Measurements from ENCODE around the gene TEPSIN.

Gene TEPSIN

GRCh38 chr17:81189016-81189415 is 49.8 kb downstream of the TEPSIN start:
- no peak for TF ChIP-seq CTCF (IDR thresholded peaks at IDR 0.05; ENCODE audit: borderline replicate concordance, control extremely low read depth, extremely low read depth, insufficient read depth, missing control alignments)
- no peak for DNase-seq (ENCODE audit: low spot score)
- in situ Hi-C loops (cut with MboI; ENCODE audit: low sequenced_read_pairs, unreplicated experiment): no loop called here

GRCh38 chr17:81188491-81188840 is 50.4 kb downstream of the TEPSIN start:
- in situ Hi-C loops (cut with MboI; ENCODE audit: low sequenced_read_pairs, unreplicated experiment): no loop called here
- no peak for DNase-seq (ENCODE audit: low spot score)
- TF ChIP-seq CTCF (IDR thresholded peaks at IDR 0.05; ENCODE audit: borderline replicate concordance, control extremely low read depth, extremely low read depth, insufficient read depth, missing control alignments): no peak

- no peak for DNase-seq (ENCODE audit: low spot score)
- TF ChIP-seq CTCF (IDR thresholded peaks at IDR 0.05; ENCODE audit: borderline replicate concordance, control extremely low read depth, extremely low read depth, insufficient read depth, missing control alignments): no peak
- in situ Hi-C loops (cut with MboI; ENCODE audit: low sequenced_read_pairs, unreplicated experiment): no loop called here
Observed at GRCh38 chr17:81187586-81188490, 51.0 kb downstream of the TEPSIN start.

GRCh38 chr17:81187120-81187519 is 51.7 kb downstream of the TEPSIN start:
- in situ Hi-C loops (cut with MboI; ENCODE audit: low sequenced_read_pairs, unreplicated experiment): no loop called here
- no peak for TF ChIP-seq CTCF (IDR thresholded peaks at IDR 0.05; ENCODE audit: borderline replicate concordance, control extremely low read depth, extremely low read depth, insufficient read depth, missing control alignments)

GRCh38 chr17:81186203-81186602 is 52.7 kb downstream of the TEPSIN start:
- no peak for DNase-seq (ENCODE audit: low spot score)
- in situ Hi-C loops (cut with MboI; ENCODE audit: low sequenced_read_pairs, unreplicated experiment): no loop called here
- TF ChIP-seq CTCF (IDR thresholded peaks at IDR 0.05; ENCODE audit: borderline replicate concordance, control extremely low read depth, extremely low read depth, insufficient read depth, missing control alignments): no peak

More at GRCh38 chr17:81187120-81187519, 51.7 kb downstream of the TEPSIN start:
- no peak for DNase-seq (ENCODE audit: low spot score)

- no peak for TF ChIP-seq CTCF (IDR thresholded peaks at IDR 0.05; ENCODE audit: borderline replicate concordance, control extremely low read depth, extremely low read depth, insufficient read depth, missing control alignments)
- in situ Hi-C loops (cut with MboI; ENCODE audit: low sequenced_read_pairs, unreplicated experiment): no loop called here
- no peak for DNase-seq (ENCODE audit: low spot score)
Observed at GRCh38 chr17:81184555-81184954, 54.3 kb downstream of the TEPSIN start.
